Measurements from ENCODE around the gene SLC25A45.
"Not testable (repeated sequence)": the region's sequence is repeated elsewhere in the genome, so short reads cannot be mapped to it uniquely, and the experiment has no call there.

Gene SLC25A45

DNA sequence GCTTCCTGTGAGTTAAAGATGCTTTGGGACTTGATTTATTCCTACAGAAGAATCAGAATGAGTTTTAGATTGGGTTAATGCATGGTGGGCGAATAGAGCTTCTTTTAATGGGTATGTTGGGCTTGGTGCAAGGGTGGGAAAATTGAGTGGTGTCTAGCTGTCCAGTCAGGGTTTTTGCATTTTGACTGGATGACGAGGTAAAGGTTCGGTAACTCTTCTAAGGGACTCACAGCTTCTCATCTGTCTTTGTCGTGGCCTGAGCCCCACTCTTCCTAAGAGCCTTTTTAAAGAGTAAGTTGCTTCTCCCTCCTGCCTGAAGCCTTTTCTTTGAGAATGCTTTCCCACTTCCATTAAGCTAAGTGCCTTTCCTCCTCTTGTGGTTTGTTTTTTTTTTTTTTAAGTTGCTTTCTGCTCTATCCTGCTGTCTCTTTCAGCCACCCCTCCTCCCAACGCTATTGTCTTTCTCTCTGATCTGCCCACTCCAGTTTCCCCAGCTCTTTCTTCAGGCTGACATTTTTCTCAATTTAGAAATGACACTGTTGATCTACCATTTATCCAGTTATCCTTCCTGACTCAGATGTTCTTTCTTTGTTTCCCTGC is 47.6 kb downstream of the SLC25A45 start:
- TF ChIP-seq PAX5 (IDR thresholded peaks at IDR 0.05; ENCODE audit: insufficient read depth, low read length, severe bottlenecking) (no peak), POU2F2 (IDR thresholded peaks at IDR 0.05; ENCODE audit: low read depth, low read length) (no peak), POLR2A (IDR thresholded peaks at IDR 0.05; ENCODE audit: low read depth, low read length) (no peak), POLR2AphosphoS5 (IDR thresholded peaks at IDR 0.05; ENCODE audit: low read depth, low read length) (no peak), TAF1 (IDR thresholded peaks at IDR 0.05; ENCODE audit: low read depth, low read length) (no peak), SPI1 (IDR thresholded peaks at IDR 0.05; ENCODE audit: low read depth, low read length) (no peak)
- DNase-seq (ENCODE audit: insufficient read length, low spot score) (no peak), FAIRE-seq (no peak)

DNA sequence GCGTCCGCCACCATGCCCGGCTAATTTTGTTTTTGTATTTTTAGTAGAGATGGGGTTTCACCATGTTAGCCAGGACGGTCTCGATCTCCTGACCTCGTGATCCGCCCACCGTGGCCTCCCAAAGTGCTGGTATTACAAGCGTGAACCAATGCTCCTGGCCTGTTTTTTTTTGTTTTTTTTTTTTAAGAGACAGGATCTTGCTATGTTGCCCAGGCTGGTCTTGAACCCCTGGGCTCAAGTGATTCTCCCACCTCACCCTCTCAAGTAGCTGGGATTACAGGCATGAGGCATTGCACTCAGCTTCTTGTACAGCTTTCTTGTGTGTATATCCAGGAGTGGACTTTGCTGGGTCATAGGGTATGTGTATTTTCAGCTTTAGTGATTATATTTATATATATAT is 49.9 kb downstream of the SLC25A45 start:
- not testable (repeated sequence) for DNase-seq (ENCODE audit: insufficient read length, low spot score); FAIRE-seq

DNA sequence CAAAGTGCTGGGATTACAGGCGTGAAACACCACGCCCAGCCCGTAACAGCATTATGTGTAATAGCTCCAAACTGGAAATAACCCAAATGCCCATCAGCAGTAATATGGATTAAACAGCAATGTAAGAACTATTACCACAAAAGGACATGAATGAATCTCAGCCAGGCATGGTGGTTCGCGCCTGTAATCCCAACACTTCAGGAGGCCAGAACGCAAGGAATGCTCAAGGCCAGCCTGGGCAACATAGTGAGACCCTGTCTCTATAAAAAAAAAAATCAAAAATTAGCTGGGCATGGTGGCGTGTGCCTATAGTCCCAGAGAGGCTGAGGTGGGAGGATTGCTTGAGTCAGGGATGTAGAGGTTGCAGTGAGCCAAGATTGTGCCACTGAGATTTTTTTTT is 51.9 kb downstream of the SLC25A45 start:
- DNase-seq (ENCODE audit: insufficient read length, low spot score) (no peak), FAIRE-seq (no peak)
- no peak for TF ChIP-seq SPI1 (IDR thresholded peaks at IDR 0.05; ENCODE audit: low read depth, low read length)
- no peak for TF ChIP-seq POU2F2 (IDR thresholded peaks at IDR 0.05; ENCODE audit: low read depth, low read length)
- no peak for TF ChIP-seq POLR2A (IDR thresholded peaks at IDR 0.05; ENCODE audit: low read depth, low read length)
- no peak for TF ChIP-seq PAX5 (IDR thresholded peaks at IDR 0.05; ENCODE audit: insufficient read depth, low read length, severe bottlenecking)
- no peak for TF ChIP-seq POLR2AphosphoS5 (IDR thresholded peaks at IDR 0.05; ENCODE audit: low read depth, low read length)
- TF ChIP-seq TAF1 (IDR thresholded peaks at IDR 0.05; ENCODE audit: low read depth, low read length), result no peak

DNA sequence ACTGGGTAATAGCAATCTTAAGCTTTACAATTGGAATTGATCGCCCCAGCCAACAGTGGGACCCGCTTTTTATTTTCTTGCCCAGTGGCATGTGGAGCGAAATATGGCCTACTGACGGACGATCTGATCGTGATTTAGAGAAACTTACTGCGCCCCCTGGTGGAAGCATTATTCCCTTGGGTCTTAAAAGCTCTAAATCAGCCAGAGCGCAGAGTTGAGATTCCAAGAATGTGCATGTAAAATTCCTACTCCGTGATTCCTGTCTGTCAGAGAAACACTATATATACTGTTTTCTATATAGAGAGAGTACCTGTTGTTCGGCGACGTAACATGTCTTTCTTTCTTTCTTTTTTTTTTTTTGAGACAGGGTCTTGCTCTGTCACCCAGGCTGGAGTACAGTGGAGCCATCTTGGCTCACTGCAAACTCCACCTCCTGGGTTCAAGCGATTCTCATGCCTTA is 52.5 kb downstream of the SLC25A45 start:
- no peak for DNase-seq (ENCODE audit: insufficient read length, low spot score)
- FAIRE-seq, result peak; percentile 51
- TF ChIP-seq TAF1 (IDR thresholded peaks at IDR 0.05; ENCODE audit: low read depth, low read length) (no peak), SPI1 (IDR thresholded peaks at IDR 0.05; ENCODE audit: low read depth, low read length) (no peak), PAX5 (IDR thresholded peaks at IDR 0.05; ENCODE audit: insufficient read depth, low read length, severe bottlenecking) (no peak), POU2F2 (IDR thresholded peaks at IDR 0.05; ENCODE audit: low read depth, low read length) (no peak), POLR2A (IDR thresholded peaks at IDR 0.05; ENCODE audit: low read depth, low read length) (no peak), POLR2AphosphoS5 (IDR thresholded peaks at IDR 0.05; ENCODE audit: low read depth, low read length) (no peak)

DNA sequence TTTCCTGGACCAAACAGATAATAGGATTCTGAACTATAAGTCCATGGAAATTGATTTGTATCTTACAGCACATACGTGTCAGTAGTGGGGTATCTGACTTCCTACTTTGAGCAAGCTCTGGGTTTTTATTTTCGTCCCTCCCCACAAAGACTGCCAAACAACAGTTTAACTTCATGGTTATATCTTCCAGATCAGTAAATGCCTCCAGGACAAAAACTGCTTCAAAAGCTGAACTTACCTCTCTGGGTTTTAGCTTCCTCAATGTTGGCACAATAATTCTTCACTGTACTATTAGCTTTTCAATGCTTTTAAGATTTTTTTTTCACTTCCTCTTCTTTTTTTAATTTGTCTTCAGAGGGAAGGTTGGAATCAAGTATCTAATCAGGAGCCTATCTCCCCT is 53.0 kb downstream of the SLC25A45 start:
- no peak for TF ChIP-seq PAX5 (IDR thresholded peaks at IDR 0.05; ENCODE audit: insufficient read depth, low read length, severe bottlenecking)
- peak; percentile 33; the same call in 1 of the 2 replicates for TF ChIP-seq SPI1 (IDR thresholded peaks at IDR 0.05; ENCODE audit: low read depth, low read length)
- DNase-seq (ENCODE audit: insufficient read length, low spot score) (no peak), FAIRE-seq (no peak)

DNA sequence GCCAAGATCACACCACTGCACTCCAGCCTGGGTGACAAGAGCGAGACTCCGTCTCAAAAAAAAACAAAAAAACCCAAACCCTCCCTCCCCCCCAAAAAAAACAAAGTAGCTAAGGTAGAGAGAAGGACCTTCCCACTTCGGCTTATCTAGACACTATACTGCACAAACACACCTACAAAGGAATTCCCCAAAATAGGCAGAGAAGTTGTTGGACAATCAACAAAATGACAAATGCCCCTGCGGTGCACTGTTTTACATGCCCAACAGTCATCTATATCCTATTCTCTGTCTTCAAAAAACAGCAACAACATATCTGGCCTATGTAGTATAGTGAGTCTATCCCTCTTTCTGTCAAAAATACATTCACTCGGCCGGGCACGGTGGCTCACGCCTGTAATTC is 55.4 kb downstream of the SLC25A45 start:
- DNase-seq (ENCODE audit: insufficient read length, low spot score) (no peak), FAIRE-seq (no peak)
- TF ChIP-seq PAX5 (IDR thresholded peaks at IDR 0.05; ENCODE audit: insufficient read depth, low read length, severe bottlenecking) (no peak), POU2F2 (IDR thresholded peaks at IDR 0.05; ENCODE audit: low read depth, low read length) (no peak), TAF1 (IDR thresholded peaks at IDR 0.05; ENCODE audit: low read depth, low read length) (no peak)

DNA sequence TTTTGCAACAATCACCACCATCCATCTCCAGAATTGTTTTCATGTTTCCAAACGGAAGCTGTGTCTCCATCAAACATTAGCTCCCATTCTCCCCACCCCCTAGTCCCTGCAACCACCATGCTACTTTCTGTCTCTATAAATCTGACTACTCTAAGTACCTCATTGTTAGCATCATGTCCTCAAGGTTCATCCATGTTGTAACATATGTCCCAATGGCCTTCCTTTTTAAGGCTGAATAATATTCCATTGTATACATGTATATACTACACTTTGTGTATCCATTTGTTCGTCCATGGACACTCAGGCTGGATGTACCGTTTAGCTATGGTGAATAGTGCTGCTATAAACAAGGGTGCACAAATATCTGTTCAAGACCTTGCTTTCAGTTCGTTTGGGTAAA is 57.0 kb downstream of the SLC25A45 start:
- DNase-seq (ENCODE audit: insufficient read length, low spot score), result no peak
- FAIRE-seq, result no peak
- no peak for TF ChIP-seq POU2F2 (IDR thresholded peaks at IDR 0.05; ENCODE audit: low read depth, low read length)
- no peak for TF ChIP-seq POLR2A (IDR thresholded peaks at IDR 0.05; ENCODE audit: low read depth, low read length)
- TF ChIP-seq SPI1 (IDR thresholded peaks at IDR 0.05; ENCODE audit: low read depth, low read length), result no peak
- TF ChIP-seq POLR2AphosphoS5 (IDR thresholded peaks at IDR 0.05; ENCODE audit: low read depth, low read length), result no peak
- no peak for TF ChIP-seq PAX5 (IDR thresholded peaks at IDR 0.05; ENCODE audit: insufficient read depth, low read length, severe bottlenecking)
- TF ChIP-seq TAF1 (IDR thresholded peaks at IDR 0.05; ENCODE audit: low read depth, low read length), result no peak
